Neural cell (in vitro differentiated cells): Measurements from ENCODE around the gene BCCIP. TPM values are rescaled to one million over a fixed set of nuclear protein-coding genes. Genes with fewer than 3 reads are reported as not detected.

Experiments
- H2AFZ ChIP-seq: fragments of 200-600, 300-800 bp; sonication (generic), shearing (Covaris generic); 2 replicates; pipeline ENCODE4 v1.6.0; 2014; ENCODE audit warnings: low read depth, mild to moderate bottlenecking, antibody characterized with exemption, low read length, moderate library complexity
- H3F3A ChIP-seq: fragments of 200-600 bp; shearing (Covaris generic); 2 replicates; pipeline ENCODE4 v1.6.1; 2016; ENCODE audit warnings: mild to moderate bottlenecking, moderate library complexity, mixed read lengths, antibody characterized with exemption, low read length; ENCODE audit not compliant: insufficient read depth, poor library complexity, severe bottlenecking
- H3K27ac ChIP-seq: fragments of 200-600, 300-800 bp; sonication (generic), shearing (Covaris generic); 2 replicates; pipeline ENCODE4 v1.5.1; 2014; ENCODE audit warnings: mild to moderate bottlenecking, low read length, moderate library complexity
- H3K27me3 ChIP-seq: fragments of 300-800, 200-600 bp; sonication (generic), shearing (Covaris generic); 2 replicates; pipeline ENCODE4 v1.6.0; 2014; ENCODE audit warnings: mild to moderate bottlenecking, low read depth, low read length, moderate library complexity; ENCODE audit not compliant: insufficient read depth
- H3K36me3 ChIP-seq: fragments of 300-800, 200-600 bp; sonication (generic), shearing (Covaris generic); 2 replicates; pipeline ENCODE4 v1.5.1; 2014; ENCODE audit warnings: mild to moderate bottlenecking, antibody characterized with exemption, low read length, moderate library complexity; ENCODE audit not compliant: insufficient read depth
- H3K4me2 ChIP-seq: fragments of 300-800, 200-600 bp; sonication (generic), shearing (Covaris generic); 2 replicates; pipeline ENCODE4 v1.6.0; 2014; ENCODE audit warnings: mild to moderate bottlenecking, low read length
- H3K4me3 ChIP-seq: fragments of 300-800, 200-600 bp; sonication (generic), shearing (Covaris generic); 2 replicates; pipeline ENCODE4 v1.5.1; 2014; ENCODE audit warnings: mild to moderate bottlenecking, low read length, moderate library complexity
- H3K79me2 ChIP-seq: fragments of 200-600 bp; shearing (Covaris generic); replicated peaks from 2 replicates; pipeline ENCODE4 v1.6.0; 2014; ENCODE audit warnings: mild to moderate bottlenecking, low read length, moderate library complexity; ENCODE audit not compliant: insufficient read depth
- H3K9ac ChIP-seq: fragments of 300-800, 200-600 bp; sonication (generic), shearing (Covaris generic); 2 replicates; pipeline ENCODE4 v1.6.1; 2016; ENCODE audit warnings: mild to moderate bottlenecking, low read length, mixed read lengths
- H3K9me2 ChIP-seq: fragments of 200-600 bp; shearing (Covaris generic); 2 replicates; pipeline ENCODE4 v1.6.1; 2016; ENCODE audit warnings: mild to moderate bottlenecking, low read length, mixed read lengths; ENCODE audit not compliant: insufficient read depth
- H3K9me3 ChIP-seq: fragments of 200-600, 300-800 bp; sonication (generic), shearing (Covaris generic); 2 replicates; pipeline ENCODE4 v1.6.1; 2016; ENCODE audit warnings: mild to moderate bottlenecking, mixed run types, low read length, moderate library complexity, mixed read lengths
- H4K20me1 ChIP-seq: fragments of 200-600 bp; shearing (Covaris generic); 2 replicates; pipeline ENCODE4 v1.6.1; 2016; ENCODE audit warnings: mild to moderate bottlenecking, mixed run types; ENCODE audit not compliant: insufficient read depth
- CTCF ChIP-seq: fragments of 450-650 bp; IDR thresholded peaks from 2 replicates; pipeline ENCODE4 v1.5.1; 2014; ENCODE audit warnings: antibody characterized with exemption, mild to moderate bottlenecking, moderate library complexity; ENCODE audit not compliant: poor library complexity, severe bottlenecking
- EP300 ChIP-seq: fragments of 450-650 bp; conservative IDR thresholded peaks from 2 replicates; pipeline ENCODE4 v1.6.1; 2014; ENCODE audit warnings: antibody characterized with exemption, mild to moderate bottlenecking, moderate library complexity; ENCODE audit not compliant: poor library complexity, severe bottlenecking
- EZH2 ChIP-seq: fragments of 200-600, 300-800 bp; shearing (Covaris generic), sonication (generic); IDR thresholded peaks from 2 replicates; pipeline ENCODE4 v1.6.1; 2014; ENCODE audit warnings: antibody characterized with exemption, low read length, borderline replicate concordance, mild to moderate bottlenecking; ENCODE audit not compliant: insufficient read depth, poor library complexity, severe bottlenecking
- MXI1 ChIP-seq: fragments of 450-650 bp; conservative IDR thresholded peaks from 2 replicates; pipeline ENCODE4 v1.6.1; 2014; ENCODE audit warnings: antibody characterized with exemption, mild to moderate bottlenecking; ENCODE audit not compliant: poor library complexity, severe bottlenecking
- POLR2AphosphoS5 ChIP-seq: IDR thresholded peaks from 2 replicates; pipeline ENCODE4 v1.6.1; 2012
- RAD21 ChIP-seq: fragments of 450-650 bp; conservative IDR thresholded peaks from 2 replicates; pipeline ENCODE4 v1.6.1; 2014; ENCODE audit warnings: antibody characterized with exemption, mild to moderate bottlenecking, moderate library complexity
- REST ChIP-seq: IDR thresholded peaks from 2 replicates; pipeline ENCODE4 v1.6.1; 2012; ENCODE audit warnings: borderline replicate concordance
- SMC3 ChIP-seq: fragments of 450-650 bp; conservative IDR thresholded peaks from 2 replicates; pipeline ENCODE4 v1.6.1; 2014; ENCODE audit warnings: antibody characterized with exemption, mild to moderate bottlenecking, moderate library complexity; ENCODE audit not compliant: poor library complexity
- TAF1 ChIP-seq: IDR thresholded peaks from 2 replicates; pipeline ENCODE4 v1.6.1; 2012; ENCODE audit warnings: low read depth
- polyA plus RNA-seq: library from polyadenylated mRNA; depleted of rRNA; stranded (reverse); fragments of >200 nt; gene quantifications from 2 replicates; pipeline ENCODE4 v1.2.3, GENCODE V29; 2014

The BCCIP gene
- polyA plus RNA-seq, 1 donor from 2014 or later, result 95.8 TPM

- no peak overlapping the region for H2AFZ ChIP-seq
- no peak overlapping the region for H3K4me2 ChIP-seq
- H3K27ac ChIP-seq, result no peak overlapping the region
- no peaks in the 10 kb centered on the region for H3K79me2 ChIP-seq
- H4K20me1 ChIP-seq, result no peaks in the 10 kb centered on the region
- no peaks in the 10 kb centered on the region for H3K27me3 ChIP-seq
- H3F3A ChIP-seq, result no peaks in the 10 kb centered on the region
- no peak for TF ChIP-seq EP300
- no peak for TF ChIP-seq POLR2AphosphoS5
- no peak for TF ChIP-seq SMC3
- no peak for TF ChIP-seq TAF1
- no peak for TF ChIP-seq CTCF
- TF ChIP-seq REST, result no peak
- TF ChIP-seq RAD21, result no peak
- no peak for TF ChIP-seq EZH2
- no peak for TF ChIP-seq MXI1
- no peak overlapping the region for H3K9ac ChIP-seq
- no peak overlapping the region for H3K4me3 ChIP-seq
- no peaks in the 10 kb centered on the region for H3K9me2 ChIP-seq
- no peaks in the 10 kb centered on the region for H3K36me3 ChIP-seq
- H3K9me3 ChIP-seq, result no peaks in the 10 kb centered on the region
Measured at GRCh38 chr10:125788156-125789034, 35.0 kb upstream of the BCCIP start.

- no peaks in the 10 kb centered on the region for H3K27me3 ChIP-seq
- TF ChIP-seq MXI1, result no peak
- no peak for TF ChIP-seq SMC3
- TF ChIP-seq POLR2AphosphoS5, result no peak
- TF ChIP-seq CTCF, result no peak
- no peak for TF ChIP-seq EZH2
- TF ChIP-seq RAD21, result no peak
- no peak for TF ChIP-seq EP300
- no peak for TF ChIP-seq TAF1
- no peak for TF ChIP-seq REST
- no peak overlapping the region for H2AFZ ChIP-seq
- H3F3A ChIP-seq, result no peaks in the 10 kb centered on the region
- H3K79me2 ChIP-seq, result no peaks in the 10 kb centered on the region
- no peak overlapping the region for H3K4me2 ChIP-seq
- no peaks in the 10 kb centered on the region for H4K20me1 ChIP-seq
- H3K9me3 ChIP-seq, result no peaks in the 10 kb centered on the region
- H3K4me3 ChIP-seq, result no peak overlapping the region
- no peaks in the 10 kb centered on the region for H3K36me3 ChIP-seq
- no peak overlapping the region for H3K27ac ChIP-seq
- H3K9me2 ChIP-seq, result no peaks in the 10 kb centered on the region
- no peak overlapping the region for H3K9ac ChIP-seq
Measured at GRCh38 chr10:125792342-125793300, 30.7 kb upstream of the BCCIP start.
